HepG2 (cell line): Measurements from ENCODE around the gene FAM81A. TPM values are rescaled to one million over a fixed set of nuclear protein-coding genes. Genes with fewer than 3 reads are reported as not detected.

Experiments used
- ATAC-seq: fragments of 200-7000 bp; cut with Tn5 transposase; 3 replicates; pipeline ENCODE4 v1.9.1; 2020; ENCODE audit warnings: mild to moderate bottlenecking, moderate library complexity
- BruUV-seq: library from RNA; stranded (reverse); fragments of 400-500 nt; replicated peaks from 2 replicates; lab custom pipeline; 2021; lab: Mats Ljungman, UMichigan
- CTCF ChIA-PET: fragments of 300-600 bp; formaldehyde crosslinking; extraction: SDS; loops from one replicate; lab custom pipeline; 2021; ENCODE audit warnings: low total read pairs, inconsistent platforms, low intra/inter-chr PET ratio; lab: Yijun Ruan, JAX
- POLR2A ChIA-PET: fragments of 350-600 bp; sonication (Branson Sonifier 250); formaldehyde crosslinking; loops from one replicate; lab custom pipeline; 2020; ENCODE audit warnings: antibody characterized with exemption, inconsistent platforms; lab: Yijun Ruan, JAX
- DNase-seq: peaks from one replicate; pipeline ENCODE4 v3.0.0-alpha.2; 2015; ENCODE audit warnings: low spot score
- FAIRE-seq: peaks from 3 replicates; lab custom pipeline; 2011; peaks lifted over from hg19 to GRCh38; lab: Jason Lieb, UNC
- H2AFZ ChIP-seq: one replicate; pipeline ENCODE4 v1.6.1; 2011; ENCODE audit warnings: low read length, inconsistent platforms
- H3K27ac ChIP-seq: fragments of 300-600 bp; 3 replicates; pipeline ENCODE4 v1.8.0; 2011; ENCODE audit warnings: mixed run types, mild to moderate bottlenecking, mixed read lengths, low read length, inconsistent platforms; ENCODE audit not compliant: insufficient read depth; ENCODE audit errors: extremely low read length
- H3K27me3 ChIP-seq, 2 experiments: fragments of 200-600 bp in 1 of 2; 2 replicates in 1 of 2; 3 replicates in 1 of 2; pipeline versions ENCODE4 v1.6.0 to v1.8.0; 2011; ENCODE audit warnings: low read length in 2 of 2, mild to moderate bottlenecking in 2 of 2, moderate library complexity in 2 of 2, inconsistent platforms in 1 of 2; ENCODE audit not compliant: insufficient read depth in 2 of 2, control insufficient read depth in 1 of 2
- H3K36me3 ChIP-seq, 2 experiments: fragments of 200-600 bp in 1 of 2; replicated peaks in 1 of 2; 2 replicates in 1 of 2; 3 replicates in 1 of 2; pipeline versions ENCODE4 v1.5.1 to v1.8.0; 2011; ENCODE audit warnings: low read length in 2 of 2, inconsistent platforms in 1 of 2; ENCODE audit not compliant: insufficient read depth in 2 of 2, control insufficient read depth in 1 of 2
- H3K4me1 ChIP-seq: 2 replicates; pipeline ENCODE4 v1.5.1; 2012; ENCODE audit warnings: low read length, inconsistent platforms; ENCODE audit not compliant: insufficient read depth
- H3K4me2 ChIP-seq: 2 replicates; pipeline ENCODE4 v1.6.0; 2011; ENCODE audit warnings: low read depth, low read length, inconsistent platforms
- H3K4me3 ChIP-seq, 3 experiments: fragments of 200-600 bp in 1 of 3; sonication (generic), shearing (Covaris generic) in 1 of 3; replicated peaks in 1 of 3; 2 replicates each; pipeline ENCODE4 v1.5.1; 2011 to 2016; ENCODE audit warnings: low read length in 3 of 3, inconsistent platforms in 2 of 3, low read depth in 2 of 3, mild to moderate bottlenecking in 2 of 3, control low read depth in 1 of 3, mixed read lengths in 1 of 3; ENCODE audit not compliant: insufficient read depth in 1 of 3
- H3K79me2 ChIP-seq: one replicate; pipeline ENCODE4 v1.6.1; 2011; ENCODE audit warnings: low read length, inconsistent platforms; ENCODE audit not compliant: insufficient read depth
- H3K9ac ChIP-seq: 2 replicates; pipeline ENCODE4 v1.6.0; 2011; ENCODE audit warnings: mild to moderate bottlenecking, low read depth, low read length, inconsistent platforms; ENCODE audit not compliant: insufficient read depth
- H3K9me3 ChIP-seq: 2 replicates; pipeline ENCODE4 v1.5.1; 2012; ENCODE audit warnings: mild to moderate bottlenecking, low read length
- H4K20me1 ChIP-seq: 2 replicates; pipeline ENCODE4 v1.6.0; 2011; ENCODE audit warnings: inconsistent platforms, mild to moderate bottlenecking, low read length, moderate library complexity; ENCODE audit not compliant: insufficient read depth
- CENPX ChIP-seq: sonication (generic); formaldehyde crosslinking; IDR thresholded peaks from 2 replicates; pipeline ENCODE4 v1.9.0; 2021; ENCODE audit warnings: mild to moderate bottlenecking, missing genetic modification reagents, moderate library complexity
- GMEB1 ChIP-seq: sonication (generic); formaldehyde crosslinking; IDR thresholded peaks from 2 replicates; pipeline ENCODE4 v1.5.1; 2020; ENCODE audit warnings: missing genetic modification reagents, mild to moderate bottlenecking, borderline replicate concordance
- IRF2 ChIP-seq: IDR thresholded peaks from 2 replicates; pipeline ENCODE4 v1.6.1; 2018; ENCODE audit warnings: missing genetic modification reagents, missing compliant biosample characterization
- NR1H2 ChIP-seq: sonication (generic); formaldehyde crosslinking; IDR thresholded peaks from 2 replicates; pipeline ENCODE4 v1.8.1; 2022; ENCODE audit warnings: low read depth, missing genetic modification reagents, borderline replicate concordance
- SMAD1 ChIP-seq: sonication (generic); formaldehyde crosslinking; IDR thresholded peaks from 2 replicates; pipeline ENCODE4 v1.4.0; 2020; ENCODE audit warnings: missing genetic modification reagents, low read depth, mild to moderate bottlenecking, borderline replicate concordance
- SNAPC5 ChIP-seq: sonication (generic); formaldehyde crosslinking; IDR thresholded peaks from 2 replicates; pipeline ENCODE4 v1.8.1; 2023; ENCODE audit warnings: mild to moderate bottlenecking, missing genetic modification reagents, borderline replicate concordance
- ZNF333 ChIP-seq: sonication (generic); formaldehyde crosslinking; IDR thresholded peaks from 2 replicates; pipeline ENCODE4 v1.4.0; 2020; ENCODE audit warnings: mild to moderate bottlenecking, missing genetic modification reagents, borderline replicate concordance
- ZNF350 ChIP-seq: sonication (generic); formaldehyde crosslinking; IDR thresholded peaks from 2 replicates; pipeline ENCODE4 v1.4.0; 2020; ENCODE audit warnings: mild to moderate bottlenecking, low read depth, missing genetic modification reagents, borderline replicate concordance
- WGBS: methylation state at CpG from one replicate; pipeline ENCODE4 v1.1.6; 2017; ENCODE audit warnings: low lambda C conversion rate; 5-methylcytosine and 5-hydroxymethylcytosine counted together
- in situ Hi-C: cut with HindIII; loops from 2 replicates; pipeline ENCODE4 v1.10.0; 2017; ENCODE audit warnings: low pct_unique_long_range_greater_than_20kb; ENCODE audit not compliant: extremely low pct_ligation_motif_present
- intact Hi-C: fragments of 100-400 bp; cut with micrococcal nuclease; formaldehyde crosslinking; loops from one replicate; pipeline ENCODE4 v1.10.0; 2022; ENCODE audit not compliant: unreplicated experiment
- polyA plus RNA-seq, 8 experiments: library from polyadenylated mRNA; depleted of rRNA in 3 of 8; stranded (reverse) in 7 of 8; unstranded in 1 of 8; fragments of >200 nt; fragmentation: Illumina TruSeq in 4 of 8; extraction: Trizol in 4 of 8; gene quantifications; 2 replicates each; pipeline versions ENCODE4 v1.2.1 to v1.2.3, GENCODE V29; 2011 to 2016; ENCODE audit warnings: low read depth in 4 of 8, missing spikeins in 1 of 8, mixed read lengths in 1 of 8; ENCODE audit not compliant: insufficient read depth in 1 of 8
- total RNA-seq, 5 experiments: library from RNA; depleted of rRNA; stranded (reverse); fragments of >200 nt; fragmentation: Illumina TruSeq; extraction: Trizol; gene quantifications; 2 replicates each; pipeline ENCODE4 v1.2.3, GENCODE V29; 2016; ENCODE audit warnings: low read depth in 1 of 5

FAM81A gene
- total and polyA plus RNA-seq, 2 of the 13 experiments (the other 11 are each of a cell fraction or from before 2014, with no cell fraction given): 0.09 TPM; not detected in 1

GRCh38 chr15:59419170-59419569 is 18.8 kb upstream of the FAM81A start:
- Histone ChIP-seq H3K36me3 (no peaks in the 10 kb centered on the region), H3K27me3 (peaks cover 1 to 34% of the 10 kb centered on the region in 2 experiments; a peak in 3 of 5 replicates), H4K20me1 (no peaks in the 10 kb centered on the region), H3K9ac (no peak overlapping the region), H3K4me3 (no peak overlapping the region), H3K79me2 (no peaks in the 10 kb centered on the region), H3K4me2 (no peak overlapping the region), H2AFZ (no peak overlapping the region), H3K27ac (no peak overlapping the region), H3K9me3 (no peaks in the 10 kb centered on the region), H3K4me1 (no peaks in the 10 kb centered on the region)
- intact Hi-C loops: no loop called here
- no TSS peak for BruUV-seq
- TF ChIP-seq IRF2 (CRISPR knock-in tag): no peak
- no peak for TF ChIP-seq ZNF333 (CRISPR knock-in tag)
- TF ChIP-seq CENPX: no peak
- WGBS: 5% methylated on average over 1 of the region's 1 CpG
- in situ Hi-C loops: loop anchor here (10.0 kb wide), 1 partner anchor 254 kb away; no protein-coding TSS in a partner anchor
- FAIRE-seq: no peak
- no peak for DNase-seq
- ATAC-seq: no peak
- ChIA-PET POLR2A (no interaction called here), CTCF (no interaction called here)

- 65% methylated on average over 3 of the region's 3 CpGs for WGBS
- in situ Hi-C loops (no loop called here), intact Hi-C loops (no loop called here)
- no peaks in the 10 kb centered on the region for H4K20me1 ChIP-seq
- POLR2A ChIA-PET: no interaction called here
- H3K27me3 ChIP-seq: peaks cover 1 to 34% of the 10 kb centered on the region in 2 experiments; a peak in 3 of 5 replicates
- FAIRE-seq (no peak), ATAC-seq (no peak), DNase-seq (no peak)
- no peaks in the 10 kb centered on the region for H3K9me3 ChIP-seq
- H3K36me3 ChIP-seq: no peaks in the 10 kb centered on the region
- CTCF ChIA-PET: no interaction called here
- H3K4me2 ChIP-seq: no peak overlapping the region
- H3K9ac ChIP-seq: no peak overlapping the region
- no peaks in the 10 kb centered on the region for H3K79me2 ChIP-seq
- no peak overlapping the region for H3K4me3 ChIP-seq
- no peak overlapping the region for H3K27ac ChIP-seq
- H3K4me1 ChIP-seq: no peaks in the 10 kb centered on the region
- no TSS peak for BruUV-seq
- H2AFZ ChIP-seq: no peak overlapping the region
- no peak for TF ChIP-seq SNAPC5 (CRISPR knock-in tag)
- TF ChIP-seq ZNF350: no peak
- TF ChIP-seq SMAD1: no peak
- no peak for TF ChIP-seq NR1H2 (CRISPR knock-in tag)
- TF ChIP-seq GMEB1 (CRISPR knock-in tag): no peak
Measured at GRCh38 chr15:59420108-59420507, 17.9 kb upstream of the FAM81A start.
